Renal cortical epithelial cell (primary cell): Measurements from ENCODE around the gene ABHD18. TPM values are rescaled to one million over a fixed set of nuclear protein-coding genes. Genes with fewer than 3 reads are reported as not detected.
"Not testable (repeated sequence)": the region's sequence is repeated elsewhere in the genome, so short reads cannot be mapped to it uniquely, and the experiment has no call there.

Experiments
- DNase-seq: peaks from one replicate; pipeline ENCODE4 v3.0.0-alpha.2; 2011; ENCODE audit warnings: low read depth
- total RNA-seq: library from RNA; depleted of rRNA; stranded (reverse); fragments of >200 nt; gene quantifications from 2 replicates; pipeline ENCODE4 v1.2.3, GENCODE V29; 2014

ABHD18 gene
- total RNA-seq, 1 donor from 2014 or later = 15.1 TPM

- DNase-seq = peak; percentile 58
These were observed 96.6 kb downstream of the ABHD18 start for GRCh38 chr4:128061566-128062536.

- not testable (repeated sequence) for DNase-seq
These were observed 101.2 kb downstream of the ABHD18 start for GRCh38 chr4:128066453-128066820.

GRCh38 chr4:128068918-128069317 is 103.7 kb downstream of the ABHD18 start:
- peak; percentile 31 for DNase-seq

- DNase-seq = no peak
These were observed 111.3 kb downstream of the ABHD18 start for GRCh38 chr4:128076464-128076863.

Other genes starting within 250 kb of the ABHD18 start
- gene SLC25A31, start 235.0 kb upstream of the ABHD18 start, total RNA-seq = not detected in 2 replicates
- gene HSPA4L, start 183.1 kb upstream of the ABHD18 start, total RNA-seq = 18.6 and 40.7 TPM in 2 replicates
- 2.7 and 11.3 TPM in 2 replicates for gene PLK4, start 84.5 kb upstream of the ABHD18 start, total RNA-seq
- gene MFSD8, start 233 bp upstream of the ABHD18 start, total RNA-seq = 12.9 and 20.7 TPM in 2 replicates
- 40.1 and 48.5 TPM in 2 replicates for gene LARP1B, start 95.9 kb downstream of the ABHD18 start, total RNA-seq